ENCODE measurements around the gene ARMCX6.
A peak's percentile ranks its signal among the peaks of the same experiment; 100 is the strongest.
"Not testable (repeated sequence)": the region's sequence is repeated elsewhere in the genome, so short reads cannot be mapped to it uniquely, and the experiment has no call there.

The ARMCX6 gene

DNA sequence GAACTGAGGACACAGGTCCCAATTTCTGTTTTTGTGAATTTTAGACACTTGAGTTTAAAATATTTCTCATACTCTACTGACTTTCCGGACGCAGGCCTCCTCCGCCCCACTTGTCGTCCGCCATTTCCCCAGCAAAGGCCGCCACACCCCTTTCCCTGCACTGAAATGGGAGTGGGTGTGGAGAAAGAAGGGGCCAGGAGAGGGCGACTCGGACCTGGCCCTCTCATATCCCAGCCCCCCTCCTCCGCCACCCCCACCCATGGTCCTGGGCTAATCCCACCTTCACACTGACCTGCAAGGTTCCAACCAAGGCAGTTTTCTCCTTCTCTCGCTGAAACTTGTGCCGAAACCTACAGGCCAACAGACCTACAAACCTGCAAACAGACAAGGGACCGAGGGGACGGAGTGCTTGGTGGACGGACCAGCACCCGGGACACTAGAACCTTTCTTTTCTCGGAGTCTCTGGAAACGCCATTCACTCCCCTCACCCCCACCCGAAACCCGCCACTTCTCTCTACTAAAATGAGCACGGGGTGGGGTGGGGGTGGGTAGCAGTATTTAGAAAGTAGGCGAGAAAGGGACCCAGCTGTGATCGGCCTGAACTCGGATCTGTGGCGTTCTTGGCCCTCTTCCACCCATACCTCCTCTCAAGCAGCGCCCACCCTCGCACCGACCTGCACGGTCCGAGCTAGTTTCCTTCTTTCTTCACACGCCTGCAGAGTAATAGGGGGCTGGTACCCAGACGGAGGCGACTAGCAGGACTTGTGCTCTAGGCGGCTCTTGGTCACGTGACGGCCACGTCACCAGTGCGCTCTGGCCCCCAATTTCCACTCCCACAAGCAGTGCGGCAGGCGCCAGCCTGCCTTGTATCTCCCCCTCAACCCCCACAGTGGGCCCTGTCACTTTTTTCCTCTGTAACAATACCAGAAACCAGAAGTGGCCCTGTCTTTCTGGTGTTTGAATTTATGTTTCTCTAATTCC is at the start of gene ARMCX6:
TSS of gene ARMCX6 (minus strand) at position 790 of the 981 bp plus-strand sequence. CDS start 1,380 bp downstream, outside the sequence.
- peak; percentile 65 to 85 for DNase-seq

GRCh38 chrX:101659601-101660063 is 41.8 kb upstream of the ARMCX6 start, which contains the start of gene ARMCX2:
TSS of gene ARMCX2 (minus strand) at chrX:101659850. CDS start at chrX:101657588, 2,262 bp downstream.
- DNase-seq: peak; percentile 59 to 88

DNA sequence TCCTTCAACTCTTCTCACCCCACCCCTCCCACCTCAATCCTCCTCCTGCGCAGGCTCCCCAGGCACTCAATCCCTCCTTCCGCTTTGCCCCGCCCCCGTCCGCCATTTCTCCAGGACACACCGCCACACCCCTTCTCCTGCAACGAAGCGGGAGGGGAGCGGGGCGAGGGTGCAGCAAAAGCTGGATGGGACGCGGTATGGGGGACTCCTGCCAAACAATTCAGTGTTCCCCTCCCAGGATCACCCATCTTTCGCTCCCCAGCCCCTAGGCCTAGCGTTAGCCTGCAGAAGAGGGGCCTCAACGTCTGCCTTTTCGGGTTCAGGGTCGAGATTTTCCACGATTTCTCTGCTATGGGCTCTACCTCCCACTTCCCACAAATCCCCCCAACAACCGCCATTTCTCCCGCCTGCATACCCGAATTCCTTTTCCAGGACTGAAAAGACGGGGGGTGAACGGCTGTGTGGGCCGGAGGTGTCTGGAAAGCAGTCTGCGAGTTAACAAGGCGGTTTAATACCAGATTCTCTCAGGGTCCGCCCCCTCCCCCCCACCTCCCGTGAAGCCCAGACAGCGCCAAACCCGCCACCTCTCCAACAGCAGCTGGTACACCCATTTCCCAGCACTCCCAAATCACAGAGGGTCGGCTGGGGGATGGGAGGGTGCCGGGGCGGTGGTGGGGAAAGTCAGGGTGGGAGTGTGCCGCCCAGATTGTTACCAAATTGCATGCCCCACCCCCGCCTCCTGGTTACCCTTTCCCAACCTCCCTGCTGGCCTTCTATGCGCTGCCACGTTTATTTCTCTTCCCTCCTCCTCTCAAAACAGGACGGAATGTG is 41.1 kb upstream of the ARMCX6 start:
- DNase-seq: peak; percentile 38 to 59

- no peak for DNase-seq
Observed at GRCh38 chrX:101657495-101657894, 39.7 kb upstream of the ARMCX6 start.

GRCh38 chrX:101656817-101657216 is 39.0 kb upstream of the ARMCX6 start:
- no peak for DNase-seq

DNA sequence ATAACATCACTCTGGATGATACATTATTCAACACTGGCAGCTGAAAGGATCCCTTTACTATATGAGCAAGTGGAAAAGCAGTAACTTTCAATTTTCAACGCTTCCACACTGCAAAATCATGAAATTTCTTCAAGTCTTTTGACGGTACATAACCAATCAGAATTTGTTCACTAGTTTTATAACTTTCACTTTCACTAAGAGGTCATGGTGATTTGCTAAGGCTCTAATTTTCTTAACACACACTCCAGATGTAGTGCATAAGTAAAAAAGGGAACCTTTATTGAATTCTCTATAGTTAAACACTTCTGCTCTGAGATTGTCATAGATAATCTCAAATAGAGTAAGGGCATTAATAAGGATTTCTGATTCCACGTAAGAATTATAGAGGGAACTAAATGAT is 37.7 kb upstream of the ARMCX6 start:
- no peak for DNase-seq

GRCh38 chrX:101647716-101648115 is 29.9 kb upstream of the ARMCX6 start:
- DNase-seq: not testable (repeated sequence)

- no peak for DNase-seq
Observed at GRCh38 chrX:101642093-101642492, 24.3 kb upstream of the ARMCX6 start.

DNA sequence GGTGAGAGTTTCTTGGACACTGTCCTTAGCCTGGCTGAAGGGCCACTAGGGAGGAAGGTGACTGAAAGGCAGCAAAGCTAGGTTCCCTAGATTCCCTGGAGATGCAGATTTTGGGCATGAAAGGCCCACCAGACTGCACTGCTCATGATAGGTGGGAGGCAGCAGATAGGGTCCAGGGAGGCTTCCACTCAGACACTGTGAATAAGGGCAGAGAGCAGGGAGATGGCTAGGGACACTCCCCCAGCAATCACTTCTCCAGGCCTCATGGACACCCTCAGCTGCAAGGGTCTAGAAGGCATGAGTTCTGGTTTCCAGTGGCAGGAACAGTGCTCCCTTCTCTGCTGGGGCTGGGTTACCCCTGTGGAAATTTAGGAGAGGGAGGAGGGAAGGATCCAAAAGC is 21.8 kb upstream of the ARMCX6 start:
- DNase-seq: no peak

GRCh38 chrX:101619364-101619763 is 1.6 kb upstream of the ARMCX6 start:
- DNase-seq: peak; percentile 34 to 74

- DNase-seq: peak in 1 of 2 experiments; percentile 37
Observed at GRCh38 chrX:101605728-101606127, 12.1 kb downstream of the ARMCX6 start.

DNA sequence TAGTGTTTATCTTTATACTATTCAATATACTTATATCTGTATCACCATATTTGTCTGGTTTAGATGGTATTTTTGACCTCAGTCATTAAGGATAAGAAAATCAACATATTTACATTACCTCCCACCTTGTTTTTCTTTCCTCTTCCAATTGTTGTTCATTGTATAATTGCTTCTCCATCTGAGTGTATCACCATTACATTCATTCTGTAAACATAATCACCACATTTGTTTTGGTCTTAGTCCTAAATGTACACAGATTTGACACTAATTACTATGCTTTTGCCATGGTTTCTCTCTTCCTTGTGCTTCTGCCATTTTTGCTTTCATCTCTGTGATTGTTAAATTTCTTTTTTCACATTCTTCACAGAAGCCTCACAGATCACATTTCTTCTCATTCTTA is 12.7 kb downstream of the ARMCX6 start:
- no peak for DNase-seq

DNA sequence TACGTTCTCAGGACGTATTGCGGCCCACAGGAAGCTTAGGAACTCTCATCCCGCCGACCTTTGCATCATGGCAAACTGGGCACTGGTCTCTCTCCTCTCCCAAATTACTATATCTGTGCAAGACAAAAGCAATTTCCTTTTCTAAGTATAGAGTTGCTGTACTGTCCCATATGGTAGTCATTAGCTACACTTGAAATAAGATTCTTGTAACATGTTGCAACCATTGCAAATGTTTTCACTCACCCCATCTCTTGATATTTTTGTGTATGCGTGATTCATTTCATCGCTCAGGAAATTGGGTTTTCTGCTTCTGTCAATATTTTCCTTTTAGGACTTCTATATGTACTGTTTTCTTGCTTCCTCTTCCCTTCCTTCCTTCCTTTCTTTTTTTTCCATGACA is 15.7 kb downstream of the ARMCX6 start:
- DNase-seq: no peak

DNA sequence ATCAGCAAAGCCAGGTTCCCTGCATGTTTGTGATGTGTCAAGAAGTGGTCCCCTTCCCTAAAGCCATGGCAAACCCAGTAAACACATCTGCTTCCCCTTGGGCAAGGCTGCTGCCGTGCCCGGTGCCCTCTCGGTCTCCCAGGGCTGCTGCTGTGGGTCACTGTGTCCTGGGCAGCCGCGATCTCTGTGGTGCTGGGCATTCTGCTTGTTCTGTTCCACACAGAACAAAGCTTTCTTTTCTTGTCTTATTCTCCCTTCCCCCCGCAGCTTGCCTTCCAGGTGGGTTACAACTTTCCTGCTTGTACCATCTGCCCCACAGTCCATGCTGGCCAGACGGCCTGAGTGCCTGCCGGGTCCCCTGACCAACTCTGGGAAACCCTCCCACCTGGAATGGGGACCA is 18.2 kb downstream of the ARMCX6 start:
- DNase-seq: not testable (repeated sequence)

- peak; percentile 74 to 84 for DNase-seq
Observed at GRCh38 chrX:101595739-101596419, 21.9 kb downstream of the ARMCX6 start.

Measured in NCI-H524 (cell line).